ENCODE results near the gene KLHL2. TPM values are rescaled to one million over a fixed set of nuclear protein-coding genes. Genes with fewer than 3 reads are reported as not detected.

KLHL2 gene
- total RNA-seq, 2 experiments from 2014 or later, result 27.4 to 28.6 TPM

DNA sequence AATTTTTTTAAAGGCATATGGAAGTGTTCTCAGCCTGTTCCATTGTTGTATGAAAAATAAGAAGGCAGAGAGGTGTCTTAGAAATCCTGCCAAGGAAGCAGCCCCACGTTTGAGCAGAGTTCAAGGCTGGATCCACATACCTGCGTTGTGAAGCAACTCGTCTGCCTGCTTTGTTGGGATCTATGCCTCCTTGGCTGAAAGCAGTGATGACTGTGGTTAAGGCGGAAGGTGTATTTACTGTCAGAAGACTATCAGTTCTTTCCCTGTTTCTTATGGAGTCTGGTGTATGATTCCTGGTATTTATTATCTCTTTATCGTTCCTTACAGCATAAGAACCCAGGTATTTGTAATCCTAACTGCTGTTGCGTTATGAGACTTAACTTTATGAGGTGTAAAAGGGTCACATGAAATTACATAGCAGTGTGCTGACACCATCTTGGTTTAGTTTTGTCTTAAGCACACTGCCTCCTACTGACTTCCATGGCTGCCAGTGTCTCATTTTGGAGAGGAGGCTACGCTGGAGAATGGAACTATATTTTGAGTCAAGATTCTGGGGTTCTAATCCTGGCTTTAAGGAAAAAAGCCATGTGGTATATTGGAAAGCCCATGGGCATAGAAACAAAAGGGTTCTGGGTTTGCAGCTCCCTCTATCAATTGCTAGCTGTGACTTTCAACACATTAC lies 117.0 kb downstream of the KLHL2 start:
- no peaks in the 10 kb centered on the region for H3K4me1 Mint-ChIP-seq
- ChIA-PET CTCF (interaction anchor here (1.3 kb wide), 1 partner anchor 23 kb away, joined by 3 read pairs; no protein-coding TSS in a partner anchor), POLR2A (interaction anchor here (1.5 kb wide), 1 partner anchor 116 kb away, joined by 4 read pairs; no protein-coding TSS in a partner anchor)
- H3K4me3 Mint-ChIP-seq, result no peak overlapping the region
- peaks cover 11% of the 10 kb centered on the region for H3K36me3 Mint-ChIP-seq (ENCODE audit: low read depth)
- H3K27me3 Mint-ChIP-seq, result no peaks in the 10 kb centered on the region
- no peaks in the 10 kb centered on the region for H3K9me3 Mint-ChIP-seq
- DNase-seq, result no peak
- no peak overlapping the region for H3K27ac Mint-ChIP-seq

DNA sequence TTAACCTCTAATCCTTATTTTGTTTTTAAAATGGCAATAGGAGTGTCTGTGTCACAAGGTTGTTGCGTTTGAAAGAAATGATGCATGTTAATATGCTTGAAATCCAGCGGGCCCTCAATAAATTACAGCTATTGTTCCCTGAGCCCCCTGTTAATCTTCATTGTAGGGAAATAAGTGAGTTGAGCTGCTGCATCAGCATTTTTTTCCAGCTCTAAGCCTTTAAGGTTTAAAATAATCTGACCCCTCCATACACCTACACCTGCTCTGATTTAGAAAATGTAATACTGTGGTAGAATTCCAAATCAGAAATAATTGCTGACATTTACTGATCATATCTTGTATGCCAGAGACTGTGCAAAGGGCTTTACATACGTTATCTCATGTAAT lies 117.5 kb downstream of the KLHL2 start:
- ChIA-PET CTCF (interaction anchor here (1.3 kb wide), 1 partner anchor 23 kb away, joined by 3 read pairs; no protein-coding TSS in a partner anchor), POLR2A (no interaction called here)
- Mint-ChIP-seq H3K27me3 (no peaks in the 10 kb centered on the region), H3K36me3 (ENCODE audit: low read depth) (peaks cover 13% of the 10 kb centered on the region), H3K27ac (no peak overlapping the region), H3K4me1 (peaks cover 4% of the 10 kb centered on the region), H3K4me3 (no peak overlapping the region), H3K9me3 (no peaks in the 10 kb centered on the region)
- no peak for DNase-seq

DNA sequence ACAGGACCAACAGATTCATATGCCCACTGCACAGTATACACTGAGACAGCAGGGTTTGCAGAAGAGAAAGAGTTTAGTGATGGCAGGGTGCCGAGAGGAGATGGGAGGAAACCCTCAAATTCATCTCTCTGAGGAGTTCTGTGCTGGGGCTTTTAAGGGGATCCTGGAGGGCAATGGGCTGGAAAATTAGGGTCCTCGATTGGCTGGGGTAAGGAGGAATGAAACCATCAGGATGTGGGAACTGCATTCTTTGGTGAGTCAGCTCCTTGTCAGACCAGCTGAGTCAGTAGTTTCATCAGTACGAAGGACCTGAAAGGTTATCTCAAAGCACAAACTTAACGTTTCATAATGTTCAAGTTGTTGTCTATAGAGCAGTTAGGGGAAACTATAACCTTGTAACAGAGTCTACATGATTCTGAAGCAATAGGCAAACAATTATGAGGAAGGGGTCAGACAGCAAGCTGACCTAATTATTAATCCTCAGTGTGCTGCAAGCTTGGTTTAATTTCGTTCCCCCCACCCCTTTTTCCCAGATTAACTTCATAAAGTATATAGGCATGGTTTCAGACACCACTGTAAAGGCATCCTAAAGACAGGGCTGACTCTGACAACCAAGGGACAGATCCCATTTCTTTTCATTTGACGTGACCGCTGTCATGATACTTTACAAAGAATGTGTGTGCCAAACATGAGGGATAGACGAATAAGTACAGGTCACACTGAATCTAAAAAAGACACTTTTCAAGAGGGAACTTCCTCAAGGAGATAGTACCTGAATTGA lies 118.6 kb downstream of the KLHL2 start:
- H3K27ac Mint-ChIP-seq, result peak overlapping the region; percentile 53
- POLR2A ChIA-PET, result interaction anchor here (0.6 to 1.9 kb wide), 3 partner anchors 15 to 213 kb away, joined by 3 to 6 read pairs (median 3); partner anchors contain the start of gene TMEM192
- no peak for DNase-seq
- no peaks in the 10 kb centered on the region for H3K27me3 Mint-ChIP-seq
- CTCF ChIA-PET, result interaction anchor here (0.9 kb wide), 1 partner anchor 213 kb away, joined by 4 read pairs; the partner anchor contains the start of gene TMEM192
- H3K4me1 Mint-ChIP-seq, result peaks cover 11% of the 10 kb centered on the region
- H3K9me3 Mint-ChIP-seq, result no peaks in the 10 kb centered on the region
- H3K4me3 Mint-ChIP-seq, result peak overlapping the region; percentile 15
- peaks cover 20% of the 10 kb centered on the region for H3K36me3 Mint-ChIP-seq (ENCODE audit: low read depth)

DNA sequence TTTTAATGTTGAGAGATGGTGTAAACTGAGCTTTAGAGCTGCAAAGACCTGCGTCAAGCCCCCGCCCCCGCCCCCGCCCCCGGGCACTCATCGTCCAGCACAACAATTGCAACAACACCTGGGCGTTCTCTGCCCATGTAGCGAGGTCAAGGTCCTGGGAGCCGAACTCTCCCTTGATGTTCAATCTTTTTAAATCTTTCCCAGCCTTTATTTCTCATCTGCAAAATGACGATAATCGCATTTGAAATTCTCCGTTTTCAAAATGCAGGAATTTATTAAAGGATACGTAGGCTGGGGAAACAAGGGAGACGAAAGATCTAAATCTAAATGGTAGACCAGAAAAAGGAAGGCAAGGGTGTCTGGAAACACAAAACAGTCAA lies 119.5 kb downstream of the KLHL2 start:
- Mint-ChIP-seq H3K27me3 (no peaks in the 10 kb centered on the region), H3K9me3 (no peaks in the 10 kb centered on the region), H3K27ac (no peak overlapping the region), H3K36me3 (ENCODE audit: low read depth) (peaks cover 26% of the 10 kb centered on the region), H3K4me1 (peaks cover 20% of the 10 kb centered on the region), H3K4me3 (no peak overlapping the region)
- CTCF ChIA-PET, result interaction anchor here (0.9 to 1.3 kb wide), 8 partner anchors 9 to 214 kb away, joined by 3 to 13 read pairs (median 4); partner anchors contain the start of gene TMEM192
- POLR2A ChIA-PET, result interaction anchor here (0.6 to 1.9 kb wide), 2 partner anchors 14 to 214 kb away, joined by 3 to 6 read pairs; partner anchors contain the start of gene TMEM192
- DNase-seq, result peak; percentile 34

DNA sequence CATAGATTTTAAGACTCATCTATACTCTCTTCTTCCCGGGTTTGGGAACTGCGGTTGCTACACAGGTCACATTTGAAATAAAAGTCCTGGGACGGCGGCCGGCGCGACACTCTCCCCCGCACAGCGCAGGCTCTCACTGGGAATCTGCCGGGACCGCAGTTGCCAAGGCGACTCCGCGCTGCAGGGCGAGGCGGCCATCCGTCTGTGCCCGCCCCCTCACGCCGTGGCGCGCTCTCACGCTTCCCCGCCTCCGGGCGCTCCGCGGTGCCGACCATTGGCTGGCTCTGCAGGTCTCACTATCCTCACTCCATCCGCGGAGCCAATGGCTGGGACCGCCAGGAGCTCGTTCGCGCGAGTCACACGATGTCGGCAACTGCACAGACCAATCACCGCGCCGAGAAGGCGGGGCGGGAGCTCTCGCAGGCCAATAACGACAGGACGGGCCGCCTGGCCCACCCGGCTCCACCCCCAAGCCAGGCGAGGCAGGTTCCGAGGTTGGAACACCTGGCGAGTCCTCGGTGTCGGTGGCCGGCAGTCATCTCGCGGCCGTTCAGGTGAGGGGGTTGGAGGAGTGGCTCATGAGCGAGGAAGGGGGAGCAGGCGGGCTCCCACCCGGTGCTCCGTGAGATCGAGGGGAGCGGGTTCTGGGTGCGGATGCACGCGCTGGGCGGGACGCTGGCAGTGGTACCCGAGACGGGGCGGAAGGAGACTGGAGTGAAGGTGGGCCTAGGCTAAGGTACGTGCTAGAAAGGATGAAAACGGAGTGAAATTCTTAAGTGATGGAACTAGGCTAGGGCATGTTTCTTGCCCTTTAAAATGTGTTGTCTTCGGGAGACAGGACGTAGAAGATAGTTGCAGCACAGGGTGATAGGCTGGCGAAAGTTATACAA lies 120.1 kb downstream of the KLHL2 start, which contains the start of gene MSMO1:
MSMO1 (plus strand) TSS at position 459 of the 890 bp plus-strand sequence. CDS start 5,702 bp downstream, outside the sequence.
- DNase-seq, result peak; percentile 99
- H3K4me1 Mint-ChIP-seq, result peaks cover 26% of the 10 kb centered on the region
- POLR2A ChIA-PET, result interaction anchor here (1.9 kb wide), 1 partner anchor 215 kb away, joined by 6 read pairs; the partner anchor contains the start of gene TMEM192
- CTCF ChIA-PET, result interaction anchor here (0.7 to 1.3 kb wide), 11 partner anchors 8 to 214 kb away, joined by 3 to 13 read pairs (median 3); partner anchors contain the start of gene TMEM192
- no peaks in the 10 kb centered on the region for H3K27me3 Mint-ChIP-seq
- H3K36me3 Mint-ChIP-seq (ENCODE audit: low read depth), result peaks cover 29% of the 10 kb centered on the region
- no peaks in the 10 kb centered on the region for H3K9me3 Mint-ChIP-seq
- H3K4me3 Mint-ChIP-seq, result no peak within 1 kb of the TSS
- H3K27ac Mint-ChIP-seq, result no peak within 1 kb of the TSS

DNA sequence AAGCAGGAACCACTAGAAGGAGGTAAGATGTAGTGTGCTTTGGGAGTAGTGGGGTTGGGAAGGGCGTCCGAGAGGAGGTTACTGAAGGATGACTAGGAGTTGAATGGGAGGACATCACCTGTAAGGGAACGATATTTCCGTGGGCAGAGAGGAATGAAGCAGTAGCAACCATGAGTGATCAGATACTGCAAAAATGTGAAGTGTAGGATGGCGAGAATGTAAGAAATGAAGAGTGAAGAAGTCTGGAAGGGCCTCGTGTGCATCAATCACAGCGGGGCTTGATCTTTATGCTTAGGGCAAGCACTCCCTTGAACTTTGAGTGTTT lies 120.7 kb downstream of the KLHL2 start:
- H3K9me3 Mint-ChIP-seq, result no peaks in the 10 kb centered on the region
- H3K4me3 Mint-ChIP-seq, result no peak overlapping the region
- ChIA-PET CTCF (interaction anchor here (0.7 to 0.8 kb wide), 2 partner anchors 7 to 14 kb away, joined by 3 read pairs; no protein-coding TSS in a partner anchor), POLR2A (no interaction called here)
- peaks cover 31% of the 10 kb centered on the region for H3K4me1 Mint-ChIP-seq
- no peak for DNase-seq
- peaks cover 34% of the 10 kb centered on the region for H3K36me3 Mint-ChIP-seq (ENCODE audit: low read depth)
- H3K27ac Mint-ChIP-seq, result no peak overlapping the region
- no peaks in the 10 kb centered on the region for H3K27me3 Mint-ChIP-seq

DNA sequence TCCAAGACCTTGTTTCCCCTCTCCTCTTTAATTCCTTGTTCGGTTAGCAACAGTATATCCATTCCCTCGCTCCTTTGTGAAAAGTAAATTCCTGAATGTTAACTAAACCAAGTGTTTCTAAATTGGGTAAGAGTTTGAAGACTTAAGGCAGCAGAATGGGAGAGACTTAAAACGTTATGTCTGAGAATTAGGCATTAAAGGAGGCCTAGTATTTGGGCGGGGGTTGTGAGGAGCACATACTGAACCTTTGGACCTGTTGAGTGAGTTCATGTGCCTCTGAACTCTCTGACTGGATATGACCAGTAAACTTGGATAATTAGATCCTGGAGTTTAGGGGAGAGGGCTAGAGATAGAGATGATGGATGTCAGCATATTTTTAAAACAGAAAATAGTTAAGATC lies 121.3 kb downstream of the KLHL2 start:
- H3K4me1 Mint-ChIP-seq, result peaks cover 31% of the 10 kb centered on the region
- H3K27ac Mint-ChIP-seq, result no peak overlapping the region
- H3K27me3 Mint-ChIP-seq, result no peaks in the 10 kb centered on the region
- POLR2A ChIA-PET, result no interaction called here
- no peak overlapping the region for H3K4me3 Mint-ChIP-seq
- H3K9me3 Mint-ChIP-seq, result no peaks in the 10 kb centered on the region
- no peak for DNase-seq
- peaks cover 32% of the 10 kb centered on the region for H3K36me3 Mint-ChIP-seq (ENCODE audit: low read depth)
- CTCF ChIA-PET, result no interaction called here

DNA sequence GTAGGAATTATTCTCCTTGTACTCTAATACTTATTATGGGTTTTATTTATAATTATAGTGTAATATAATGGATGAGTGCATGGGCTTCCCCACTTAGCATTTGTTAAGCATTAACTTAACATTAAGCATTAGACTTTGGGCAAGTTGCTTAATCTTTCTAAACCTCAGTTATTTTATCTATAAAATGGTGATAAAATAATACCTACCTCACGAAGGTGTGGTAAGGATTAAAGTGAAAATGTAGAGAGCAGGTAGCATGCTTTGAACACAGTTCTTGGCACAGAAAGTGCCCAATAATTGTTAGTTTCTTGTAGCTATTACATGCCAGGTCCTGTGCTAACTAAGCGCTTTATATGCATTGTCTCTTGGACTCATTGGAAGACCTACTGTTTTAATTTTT lies 122.7 kb downstream of the KLHL2 start:
- CTCF ChIA-PET, result interaction anchor here (1.7 kb wide), 1 partner anchor 22 kb away, joined by 5 read pairs; no protein-coding TSS in a partner anchor
- Mint-ChIP-seq H3K36me3 (ENCODE audit: low read depth) (peaks cover 42% of the 10 kb centered on the region), H3K4me1 (peaks cover 39% of the 10 kb centered on the region), H3K27me3 (no peaks in the 10 kb centered on the region), H3K9me3 (no peaks in the 10 kb centered on the region), H3K4me3 (peak overlapping the region; percentile 29), H3K27ac (no peak overlapping the region)
- no peak for DNase-seq
- POLR2A ChIA-PET, result interaction anchor here (0.7 kb wide), 1 partner anchor 115 kb away, joined by 3 read pairs; no protein-coding TSS in a partner anchor

DNA sequence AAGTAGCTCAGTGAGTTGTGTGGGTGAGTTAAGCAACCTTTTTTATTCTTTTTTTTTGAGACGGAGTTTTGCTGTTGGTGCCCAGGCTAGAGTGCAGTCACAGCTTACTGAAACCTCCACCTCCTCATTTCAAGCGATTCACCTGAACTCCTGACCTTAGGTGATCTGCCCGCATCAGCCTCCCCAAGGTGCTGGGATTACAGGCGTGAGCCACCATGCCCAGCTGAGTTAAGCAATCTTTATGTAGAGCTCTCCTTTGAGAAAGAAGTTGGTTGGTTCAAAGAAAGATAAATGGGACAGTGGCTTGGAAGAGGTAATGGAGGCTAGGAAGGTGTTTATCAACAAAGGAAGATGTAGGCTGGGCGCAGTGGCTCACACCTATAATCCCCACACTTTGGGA lies 123.3 kb downstream of the KLHL2 start:
- DNase-seq, result no peak
- ChIA-PET POLR2A (no interaction called here), CTCF (interaction anchor here (1.7 kb wide), 1 partner anchor 21 kb away, joined by 5 read pairs; no protein-coding TSS in a partner anchor)
- Mint-ChIP-seq H3K27me3 (no peaks in the 10 kb centered on the region), H3K36me3 (ENCODE audit: low read depth) (peaks cover 47% of the 10 kb centered on the region), H3K4me1 (peaks cover 45% of the 10 kb centered on the region), H3K9me3 (no peaks in the 10 kb centered on the region), H3K4me3 (peak overlapping the region; percentile 29), H3K27ac (no peak overlapping the region)

DNA sequence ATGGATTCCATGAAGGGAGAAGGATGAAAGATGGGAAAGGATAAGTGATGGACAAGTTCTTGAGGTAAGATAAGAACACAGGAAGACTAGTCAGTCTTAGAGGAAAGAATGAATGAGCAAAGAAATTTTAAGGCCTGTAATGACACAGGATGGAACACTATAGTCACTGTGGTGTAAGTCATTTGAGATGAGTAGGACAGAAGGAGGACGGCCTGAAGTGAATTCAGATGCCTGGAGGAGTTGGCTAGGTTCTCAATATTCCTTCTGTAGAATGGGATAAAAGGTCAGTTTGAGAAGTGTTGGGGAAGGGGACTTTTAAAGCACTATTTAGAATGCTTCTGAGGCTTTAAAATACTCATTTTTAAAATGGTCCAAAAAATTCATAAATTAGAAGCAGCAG lies 124.0 kb downstream of the KLHL2 start:
- POLR2A ChIA-PET, result no interaction called here

DNA sequence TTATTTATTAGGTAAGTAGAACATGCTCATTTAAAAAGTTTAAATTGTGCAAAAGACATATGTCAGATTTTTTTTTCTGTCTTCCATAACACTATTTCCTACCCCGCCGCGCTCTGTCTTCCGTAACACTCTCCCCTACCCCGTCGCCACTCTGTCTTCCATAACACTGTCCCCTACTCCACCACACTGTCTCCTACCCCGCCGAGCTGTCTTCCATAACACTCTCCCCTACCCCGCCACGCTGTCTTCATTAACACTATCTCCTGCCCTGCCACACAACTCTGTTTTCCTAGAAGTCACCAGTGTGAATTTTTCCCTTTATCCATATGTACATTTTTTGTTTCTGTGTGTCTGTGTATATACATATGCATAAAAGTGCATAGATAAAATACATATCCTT lies 124.5 kb downstream of the KLHL2 start:
- CTCF ChIA-PET, result interaction anchor here (2.9 kb wide), 1 partner anchor 219 kb away, joined by 9 read pairs; the partner anchor contains the start of gene TMEM192
- H3K9me3 Mint-ChIP-seq, result no peaks in the 10 kb centered on the region
- DNase-seq, result no peak
- POLR2A ChIA-PET, result no interaction called here
- no peaks in the 10 kb centered on the region for H3K27me3 Mint-ChIP-seq
- H3K4me3 Mint-ChIP-seq, result peak overlapping the region; percentile 33
- peaks cover 52% of the 10 kb centered on the region for H3K36me3 Mint-ChIP-seq (ENCODE audit: low read depth)
- peaks cover 48% of the 10 kb centered on the region for H3K4me1 Mint-ChIP-seq
- H3K27ac Mint-ChIP-seq, result no peak overlapping the region

More for the DNA sequence above, 124.0 kb downstream of the KLHL2 start:
- DNase-seq, result no peak
- Mint-ChIP-seq H3K9me3 (no peaks in the 10 kb centered on the region), H3K4me1 (peaks cover 45% of the 10 kb centered on the region), H3K4me3 (peak overlapping the region; percentile 29), H3K27ac (peak overlapping the region; percentile 29), H3K36me3 (ENCODE audit: low read depth) (peaks cover 48% of the 10 kb centered on the region), H3K27me3 (no peaks in the 10 kb centered on the region)
- CTCF ChIA-PET, result no interaction called here

DNA sequence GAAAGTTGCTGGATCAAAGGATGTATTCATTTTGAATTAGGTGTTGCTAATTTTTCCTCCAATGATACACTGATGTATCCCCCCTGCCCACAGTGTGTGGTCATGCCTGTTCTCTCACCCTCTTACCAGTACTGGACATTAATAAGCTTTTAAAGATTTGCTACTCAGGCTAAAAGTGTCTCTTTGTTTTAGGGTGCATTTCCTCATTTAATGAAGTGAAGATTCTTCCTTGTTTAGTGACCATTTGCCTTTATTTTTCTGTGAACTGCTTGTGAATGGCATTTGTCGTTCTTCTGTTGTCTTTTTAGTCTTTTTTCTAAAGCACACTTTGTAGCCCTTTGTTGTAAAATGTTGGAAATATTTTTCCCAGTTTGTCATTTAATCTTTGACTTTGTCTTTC lies 125.1 kb downstream of the KLHL2 start:
- CTCF ChIA-PET, result interaction anchor here (2.9 kb wide), 1 partner anchor 220 kb away, joined by 9 read pairs; the partner anchor contains the start of gene TMEM192
- no peak for DNase-seq
- H3K9me3 Mint-ChIP-seq, result no peaks in the 10 kb centered on the region
- POLR2A ChIA-PET, result interaction anchor here (1.3 kb wide), 1 partner anchor 10 kb away, joined by 4 read pairs; no protein-coding TSS in a partner anchor
- H3K4me1 Mint-ChIP-seq, result peaks cover 49% of the 10 kb centered on the region
- H3K27me3 Mint-ChIP-seq, result no peaks in the 10 kb centered on the region
- H3K4me3 Mint-ChIP-seq, result peak overlapping the region; percentile 33
- peaks cover 58% of the 10 kb centered on the region for H3K36me3 Mint-ChIP-seq (ENCODE audit: low read depth)
- H3K27ac Mint-ChIP-seq, result no peak overlapping the region

Measured in activated CD4-positive, alpha-beta memory T cell treated with anti-CD3 and anti-CD28 coated beads, Interleukin-2, amount 10 ng/mL, durations not matched to agents 7 days and 5 days (primary cell).